T-cell (primary cell): ENCODE measurements around the gene GTF3C4. TPM values are rescaled to one million over a fixed set of nuclear protein-coding genes. Genes with fewer than 3 reads are reported as not detected.

Source experiments
- total RNA-seq, 35 experiments: library from RNA in 6 of 35; stranded (reverse) in 6 of 35; fragments of 120-200 nt in 1 of 35; gene quantifications; one replicate each; pipeline versions ENCODE4 v1.2.1 to v1.2.4 and lab custom pipeline; 2013 to 2026

GTF3C4 gene
- total RNA-seq, 5 donors from 2014 or later (not counting 1 experiment from before 2014, with no cell fraction given), result 8.9 to 14.2 (median 13.2) TPM

Other genes with a start within 250 kb of the GTF3C4 start
- not detected for gene BARHL1, start 87.9 kb upstream of the GTF3C4 start, total RNA-seq
- gene DDX31, start 481 bp upstream of the GTF3C4 start, total RNA-seq, result 10 to 100 TPM; 16.3 to 30.2 (median 19.0) TPM
- gene AK8, start 207.8 kb downstream of the GTF3C4 start, total RNA-seq, result not detected
- 1 to 10 TPM; 1.2 to 2.5 (median 2.0) TPM for gene SPACA9, start 208.4 kb downstream of the GTF3C4 start, total RNA-seq